GM12892 (cell line): ENCODE measurements around the gene GPR107.

Source experiments
- POLR2A ChIP-seq: IDR thresholded peaks from 2 replicates; pipeline ENCODE4 v1.6.1; 2011; ENCODE audit warnings: low read depth, low read length, control low read depth
- POLR2AphosphoS5 ChIP-seq: IDR thresholded peaks from 2 replicates; pipeline ENCODE4 v1.6.1; 2011; ENCODE audit warnings: low read depth, low read length, control low read depth

DNA sequence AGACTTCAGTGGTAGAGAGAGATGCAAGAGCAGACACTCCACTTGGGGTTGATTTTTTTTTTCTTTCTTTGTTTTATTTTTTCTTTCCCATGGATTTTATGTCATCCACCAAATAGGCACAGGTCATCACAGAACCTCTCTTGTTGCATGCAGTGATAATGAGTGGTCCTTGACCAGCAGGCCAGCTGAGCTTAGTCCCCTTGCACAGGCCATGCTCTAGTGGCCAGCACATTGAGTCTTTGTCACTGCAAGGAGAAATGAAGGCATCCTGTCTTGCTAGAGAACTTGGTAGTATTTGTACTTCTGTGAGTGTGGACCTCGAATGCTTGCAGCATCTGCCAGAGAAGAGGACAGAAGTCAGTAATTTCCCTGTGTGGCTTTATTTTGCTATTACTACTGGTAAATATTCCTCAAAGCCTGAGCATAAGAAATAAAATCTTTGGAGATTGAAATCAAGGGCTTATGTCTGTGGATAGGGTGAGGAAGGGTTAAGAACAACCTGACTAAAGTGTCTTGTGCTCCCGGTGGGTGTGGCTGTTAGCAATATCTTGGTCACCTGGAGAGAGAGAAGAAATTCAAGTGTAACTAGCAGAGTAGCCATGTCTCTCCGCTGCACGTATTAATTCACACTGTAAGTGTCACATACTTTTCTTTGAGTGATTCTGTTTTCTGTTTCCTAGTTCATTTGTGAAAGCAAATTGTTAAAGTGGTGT, 73.2 kb downstream of the GPR107 start:
- TF ChIP-seq POLR2AphosphoS5 (no peak), POLR2A (no peak)
